Heart left ventricle (tissue), 13 donors: Measurements from ENCODE around the gene FOS.

Experiments
- CTCF ChIP-seq, 12 donors: fragments of 200-600 bp; sonication (generic) in 4 of 12; IDR thresholded peaks; one replicate each; pipeline versions ENCODE4 v1.5.0 to v1.8.0; 2018 to 2022; ENCODE audit warnings: antibody characterized with exemption in 12 of 12, mild to moderate bottlenecking in 5 of 12
- POLR2A ChIP-seq, 2 donors: fragments of 450-650 bp; IDR thresholded peaks; one replicate each; pipeline ENCODE4 v1.6.1; 2017; ENCODE audit warnings: antibody characterized with exemption in 2 of 2, mild to moderate bottlenecking in 2 of 2, moderate library complexity in 2 of 2
- donor health status: ischemic (EF 13 %, LVEDD 7.1; RV severe dilation, severe dysfunction).
- donor health status: DM: no; HTN: yes; CAD: no.
- donor health status: DM: no; HTN: no; CAD: no.
- donor health status: ischemic (EF 25% LVEDD 6.9; RV normal size, moderate dysfunction).
- donor health status: ischemic (EF 25% LVEDD 5.7; RV mildly dilated, moderate dysfunction).
- donor health status: ischemic (EF 35%, LVEDD 5.7; RV mildly dilated, moderate dysfunction).
- donor health status: nonischemic (EF 11% LVEDD 7.7; RV severe dilation, severe dysfunction).
- donor health status: DM: yes; HTN: yes; CAD: no.
- donor health status: PGD.
- donor health status: ischemic (EF 29% LVEDD 5.4; RV normal size, mild dysfunction).
- donor health status: nonischemic (EF 23%, LVEDD 6.1; RV moderate dilation, normal function).

- no peak for TF ChIP-seq CTCF (IDR thresholded peaks at IDR 0.05)
- TF ChIP-seq POLR2A (IDR thresholded peaks at IDR 0.05) = no peak
Measured at GRCh38 chr14:75250800-75251199, 27.8 kb upstream of the FOS start.
